ENCODE results near the gene ALX1.
"Not testable (repeated sequence)": the region's sequence is repeated elsewhere in the genome, so short reads cannot be mapped to it uniquely, and the experiment has no call there.

Gene ALX1

DNA sequence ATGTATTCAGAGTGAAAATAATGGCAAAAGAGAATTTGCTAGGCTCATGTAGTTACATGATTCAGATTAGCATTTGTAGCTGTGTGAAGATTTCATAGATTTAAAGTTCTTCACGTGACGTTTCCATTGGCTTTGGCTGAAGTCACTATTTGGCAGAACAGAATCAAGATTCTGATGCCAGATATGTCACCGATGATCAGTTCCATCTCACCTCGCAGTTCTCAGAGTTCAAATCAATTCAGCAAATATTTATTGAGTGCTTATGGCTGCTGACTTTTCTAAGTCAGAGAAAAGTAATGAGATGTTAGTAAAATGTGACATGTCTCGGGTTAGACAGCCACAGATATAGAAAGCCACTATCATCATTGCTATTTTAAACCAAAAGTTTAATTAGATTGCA, 28.4 kb downstream of the ALX1 start:
- no peak for DNase-seq

- no peak for DNase-seq
Observed at GRCh38 chr12:85309125-85309566, 29.1 kb downstream of the ALX1 start.

DNA sequence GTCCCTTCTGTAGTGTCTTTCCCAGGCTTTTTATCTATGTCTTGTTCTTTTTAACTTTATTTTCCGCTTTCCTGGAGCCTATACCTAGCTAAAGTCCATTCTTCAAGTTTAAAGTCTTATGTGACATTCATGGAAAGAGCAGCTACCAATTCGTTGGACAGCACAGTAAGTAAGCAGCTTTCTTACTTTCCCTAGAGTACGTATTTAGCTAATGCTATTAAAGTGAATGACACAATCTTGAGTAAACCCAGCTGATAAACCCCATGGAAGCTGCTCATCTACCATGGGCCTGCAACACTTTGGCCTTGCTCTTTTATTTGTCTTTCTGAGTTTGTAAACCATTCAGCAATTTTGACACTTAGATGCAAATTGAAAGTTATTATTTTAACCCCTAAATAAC, 30.0 kb downstream of the ALX1 start:
- no peak for DNase-seq

- DNase-seq, result no peak
Observed at GRCh38 chr12:85310456-85311076, 30.5 kb downstream of the ALX1 start.

DNA sequence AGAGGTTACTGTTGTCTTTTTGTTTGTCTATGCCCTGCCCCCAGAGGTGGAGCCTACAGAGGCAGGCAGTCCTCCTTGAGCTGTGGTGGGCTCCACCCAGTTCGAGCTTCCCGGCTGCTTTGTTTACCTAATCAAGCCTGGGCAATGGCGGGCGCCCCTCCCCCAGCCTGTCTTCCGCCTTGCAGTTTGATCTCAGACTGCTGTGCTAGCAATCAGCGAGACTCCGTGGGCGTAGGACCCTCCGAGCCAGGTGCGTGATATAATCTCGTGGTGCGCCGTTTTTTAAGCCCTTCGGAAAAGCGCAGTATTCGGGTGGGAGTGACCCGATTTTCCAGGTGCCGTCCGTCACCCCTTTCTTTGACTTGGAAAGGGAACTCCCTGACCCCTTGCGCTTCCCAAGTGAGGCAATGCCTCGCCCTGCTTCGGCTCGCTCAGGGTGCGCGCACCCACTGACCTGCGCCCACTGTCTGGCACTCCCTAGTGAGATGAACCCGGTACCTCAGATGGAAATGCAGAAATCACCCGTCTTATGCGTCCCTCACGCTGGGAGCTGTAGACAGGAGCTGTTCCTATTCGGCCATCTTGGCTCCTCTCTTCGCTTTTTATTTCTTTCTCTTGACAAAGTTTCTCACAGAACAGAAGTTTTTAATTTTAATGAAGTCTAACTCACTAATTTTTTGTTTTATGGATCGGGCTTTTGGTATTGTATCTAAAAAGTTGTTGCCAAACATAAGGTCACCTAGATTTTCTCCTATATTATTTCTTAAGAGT, 38.0 kb downstream of the ALX1 start:
- DNase-seq, result not testable (repeated sequence)

DNA sequence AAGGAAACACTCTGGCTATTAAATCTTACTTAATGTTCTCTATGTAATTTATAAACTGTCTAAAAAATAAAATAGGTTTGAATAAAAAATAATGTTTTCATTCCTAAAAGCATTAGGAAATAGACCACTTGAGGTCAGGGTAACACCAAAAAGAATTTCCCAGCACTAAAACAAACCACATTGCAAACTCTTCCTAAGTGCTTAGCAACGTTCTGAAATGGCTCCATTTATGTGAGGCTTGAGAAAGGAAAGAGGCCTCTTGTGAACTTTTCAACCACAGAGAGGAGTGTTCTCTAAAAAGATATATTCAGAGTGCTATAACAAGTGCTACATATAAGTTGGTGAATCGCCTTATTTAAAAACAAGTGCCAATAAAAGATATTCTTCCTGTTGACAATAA, 42.7 kb downstream of the ALX1 start:
- no peak for DNase-seq

GRCh38 chr12:85325442-85325841, 45.4 kb downstream of the ALX1 start:
- no peak for DNase-seq

DNA sequence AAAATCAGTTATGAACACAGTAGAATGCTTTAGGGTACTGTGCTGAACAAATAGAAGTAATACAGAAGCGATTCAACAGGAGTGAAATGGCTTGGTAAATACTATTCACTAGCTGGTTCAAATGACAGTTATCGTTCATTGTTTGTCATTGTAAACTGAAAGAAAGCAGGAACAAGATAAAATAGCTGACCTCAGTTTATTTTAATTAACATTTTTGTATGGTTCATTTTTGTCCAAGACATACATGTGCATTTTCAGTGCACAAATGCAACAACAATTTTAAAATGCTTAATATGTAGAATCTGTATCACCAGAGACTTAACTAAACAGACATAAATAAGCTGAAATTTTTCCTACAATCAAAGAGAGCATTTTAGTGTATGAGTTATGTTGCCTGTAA, 49.9 kb downstream of the ALX1 start:
- DNase-seq, result no peak

DNA sequence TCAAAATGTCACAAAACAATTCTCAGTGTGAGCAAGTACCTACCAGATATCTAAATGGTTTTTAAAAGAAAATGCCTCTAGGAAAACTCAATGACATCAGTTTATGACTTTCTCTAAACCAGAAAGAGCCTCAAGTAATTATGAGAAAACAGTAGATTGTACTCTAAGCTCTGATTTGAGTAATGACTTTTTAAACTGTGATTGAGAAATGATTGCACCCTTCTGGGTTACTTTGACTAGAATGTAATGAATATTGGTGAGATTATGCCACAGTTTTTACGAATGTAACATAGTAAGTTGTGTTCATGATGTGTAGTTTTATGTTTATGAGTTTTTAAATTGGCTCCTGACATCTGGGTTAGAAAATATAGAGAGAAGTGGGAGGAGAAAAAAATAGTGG, 68.8 kb downstream of the ALX1 start:
- no peak for DNase-seq

- no peak for DNase-seq
Observed at GRCh38 chr12:85350356-85350755, 70.3 kb downstream of the ALX1 start.

All from GDM1 (cell line).